DOHH2 (cell line): Measurements from ENCODE around the gene GPR62.

Experiments
- H3F3A ChIP-seq: fragments of 200-600 bp; sonication (generic), shearing (Covaris generic); 2 replicates; pipeline ENCODE4 v1.6.0; 2016; ENCODE audit warnings: antibody characterized with exemption, mild to moderate bottlenecking; ENCODE audit not compliant: control insufficient read depth, insufficient read depth
- H3K27ac ChIP-seq: fragments of 200-600 bp; sonication (generic); 2 replicates; pipeline ENCODE4 v1.5.1; 2014; ENCODE audit warnings: low read depth, mild to moderate bottlenecking, low read length, moderate library complexity
- H3K27me3 ChIP-seq: fragments of 200-600 bp; sonication (generic); 2 replicates; pipeline ENCODE4 v1.6.1; 2014; ENCODE audit warnings: mild to moderate bottlenecking, low read length, mixed read lengths; ENCODE audit not compliant: control insufficient read depth
- H3K36me3 ChIP-seq: fragments of 200-600 bp; sonication (generic); 2 replicates; pipeline ENCODE4 v1.6.1; 2014; ENCODE audit warnings: mild to moderate bottlenecking, low read length, moderate library complexity, mixed read lengths; ENCODE audit not compliant: control insufficient read depth
- H3K4me1 ChIP-seq: fragments of 200-600 bp; sonication (generic); 2 replicates; pipeline ENCODE4 v1.6.1; 2014; ENCODE audit warnings: mild to moderate bottlenecking, low read length, mixed read lengths; ENCODE audit not compliant: control insufficient read depth
- H3K4me2 ChIP-seq: fragments of 200-600 bp; sonication (generic); 2 replicates; pipeline ENCODE4 v1.6.0; 2014; ENCODE audit warnings: mild to moderate bottlenecking, low read length, moderate library complexity
- H3K4me3 ChIP-seq: fragments of 200-600 bp; sonication (generic); 2 replicates; pipeline ENCODE4 v1.5.1; 2014; ENCODE audit warnings: mild to moderate bottlenecking, low read length, mixed read lengths
- H3K79me2 ChIP-seq: fragments of 200-600 bp; sonication (generic); 2 replicates; pipeline ENCODE4 v1.6.1; 2014; ENCODE audit warnings: mild to moderate bottlenecking, low read length, mixed read lengths; ENCODE audit not compliant: control insufficient read depth
- H3K9me2 ChIP-seq: fragments of 200-600 bp; sonication (generic); replicated peaks from 2 replicates; pipeline ENCODE4 v1.6.1; 2014; ENCODE audit warnings: mild to moderate bottlenecking, low read length, mixed read lengths; ENCODE audit not compliant: control insufficient read depth
- H3K9me3 ChIP-seq: fragments of 200-600 bp; sonication (generic); 2 replicates; pipeline ENCODE4 v1.6.1; 2014; ENCODE audit warnings: antibody characterized with exemption, low read length, mixed read lengths; ENCODE audit not compliant: control insufficient read depth, insufficient read depth
- H4K20me1 ChIP-seq: fragments of 200-600 bp; sonication (generic); 2 replicates; pipeline ENCODE4 v1.6.0; 2014; ENCODE audit warnings: low read depth, mild to moderate bottlenecking, antibody characterized with exemption, low read length, moderate library complexity; ENCODE audit not compliant: control insufficient read depth, insufficient read depth
- CTCF ChIP-seq: fragments of 200-600 bp; sonication (generic); IDR thresholded peaks from one replicate; pipeline ENCODE4 v1.5.1; 2014; ENCODE audit warnings: antibody characterized with exemption, mild to moderate bottlenecking, low read depth, low read length; ENCODE audit not compliant: poor library complexity, severe bottlenecking
- EZH2phosphoT487 ChIP-seq: fragments of 200-600 bp; sonication (generic); IDR thresholded peaks from 2 replicates; pipeline ENCODE4 v1.6.1; 2017; ENCODE audit warnings: borderline replicate concordance, mild to moderate bottlenecking, antibody characterized with exemption, low read length, moderate library complexity, mixed read lengths

GPR62 gene

GRCh38 chr3:51982352-51982837, 27.2 kb downstream of the GPR62 start:
- peaks cover 14% of the 10 kb centered on the region for H3F3A ChIP-seq
- H3K4me2 ChIP-seq: peak overlapping the region; percentile 99
- H3K4me3 ChIP-seq: peak overlapping the region; percentile 90
- H3K9me2 ChIP-seq: no peaks in the 10 kb centered on the region
- H4K20me1 ChIP-seq: no peaks in the 10 kb centered on the region
- H3K9me3 ChIP-seq: no peaks in the 10 kb centered on the region
- peaks cover 30% of the 10 kb centered on the region for H3K4me1 ChIP-seq
- TF ChIP-seq CTCF (peak; percentile 85), EZH2phosphoT487 (no peak)
- H3K27me3 ChIP-seq: no peaks in the 10 kb centered on the region
- peaks cover 6% of the 10 kb centered on the region; the same call in 1 of the 2 replicates for H3K36me3 ChIP-seq
- peak overlapping the region; percentile 60 for H3K27ac ChIP-seq
- H3K79me2 ChIP-seq: peaks cover 23% of the 10 kb centered on the region

GRCh38 chr3:51982838-51983577, 27.8 kb downstream of the GPR62 start, which contains the start of gene ACY1:
TSS of gene ACY1 (plus strand) at chr3:51983535. CDS start at chr3:51984065, 530 bp downstream.
- peak within 1 kb of the TSS; percentile 99 for H3K4me2 ChIP-seq
- peaks cover 30% of the 10 kb centered on the region for H3K4me1 ChIP-seq
- H3K4me3 ChIP-seq: peak within 1 kb of the TSS; percentile 90
- H3K9me2 ChIP-seq: no peaks in the 10 kb centered on the region
- H3K36me3 ChIP-seq: peaks cover 6% of the 10 kb centered on the region; the same call in 1 of the 2 replicates
- H4K20me1 ChIP-seq: no peaks in the 10 kb centered on the region
- TF ChIP-seq CTCF (no peak), EZH2phosphoT487 (no peak)
- no peaks in the 10 kb centered on the region for H3K27me3 ChIP-seq
- peak within 1 kb of the TSS; percentile 60 for H3K27ac ChIP-seq
- H3K9me3 ChIP-seq: no peaks in the 10 kb centered on the region
- peaks cover 23% of the 10 kb centered on the region for H3K79me2 ChIP-seq
- H3F3A ChIP-seq: peaks cover 14% of the 10 kb centered on the region

GRCh38 chr3:51983578-51984268, 28.5 kb downstream of the GPR62 start:
- TF ChIP-seq EZH2phosphoT487: no peak
- no peak for TF ChIP-seq CTCF
- H3K36me3 ChIP-seq: peaks cover 6% of the 10 kb centered on the region; the same call in 1 of the 2 replicates
- H3K4me2 ChIP-seq: peak overlapping the region; percentile 99
- H3K27ac ChIP-seq: peak overlapping the region; percentile 60
- no peaks in the 10 kb centered on the region for H3K9me2 ChIP-seq
- H3K27me3 ChIP-seq: no peaks in the 10 kb centered on the region
- no peaks in the 10 kb centered on the region for H4K20me1 ChIP-seq
- H3K4me1 ChIP-seq: peaks cover 30% of the 10 kb centered on the region
- H3K79me2 ChIP-seq: peaks cover 23% of the 10 kb centered on the region
- H3K4me3 ChIP-seq: peak overlapping the region; percentile 90
- no peaks in the 10 kb centered on the region for H3K9me3 ChIP-seq
- H3F3A ChIP-seq: peaks cover 16% of the 10 kb centered on the region
